B cell (primary cell): ENCODE measurements around the gene TENT4B. TPM values are rescaled to one million over a fixed set of nuclear protein-coding genes. Genes with fewer than 3 reads are reported as not detected.
A peak's percentile ranks its signal among the peaks of the same experiment; 100 is the strongest.

Source experiments
- ATAC-seq: fragments of 200-7000 bp; cut with Tn5 transposase; one replicate; pipeline ENCODE4 v1.10.0; 2021; ENCODE audit warnings: low read depth, mild to moderate bottlenecking, moderate number of reproducible peaks, moderate library complexity
- CTCF ChIA-PET: fragments of 350-600 bp; sonication (Branson Sonifier 250); formaldehyde crosslinking; loops from one replicate; lab custom pipeline; 2021; ENCODE audit warnings: antibody characterized with exemption, inconsistent platforms; lab: Charles Lee
- POLR2A ChIA-PET: fragments of 350-600 bp; sonication (Branson Sonifier 250); formaldehyde crosslinking; loops from one replicate; lab custom pipeline; 2021; ENCODE audit warnings: antibody characterized with exemption; lab: Charles Lee
- DNase-seq: peaks from one replicate; pipeline ENCODE4 v3.0.0; 2013
- H2AFZ ChIP-seq: 2 replicates; pipeline ENCODE4 v1.6.1; 2012; ENCODE audit warnings: mild to moderate bottlenecking, low read depth, low read length; ENCODE audit not compliant: insufficient read depth, poor library complexity, severe bottlenecking
- H3K27ac ChIP-seq, 2 donors: 1 replicate in 1 of 2; 2 replicates in 1 of 2; pipeline ENCODE4 v1.5.1; 2012 to 2013; ENCODE audit warnings: low read length in 2 of 2, mild to moderate bottlenecking in 2 of 2, moderate library complexity in 1 of 2
- H3K27me3 ChIP-seq, 4 experiments: fragments of 200-600 bp in 1 of 4; sonication (generic) in 1 of 4; replicated peaks in 1 of 4; 1 replicate in 2 of 4; 2 replicates in 2 of 4; pipeline versions ENCODE4 v1.6.1 to v1.7.0; 2013 to 2016; ENCODE audit warnings: low read length in 3 of 4, mild to moderate bottlenecking in 2 of 4, mixed read lengths in 1 of 4, moderate library complexity in 1 of 4; ENCODE audit not compliant: insufficient read depth in 4 of 4, control insufficient read depth in 3 of 4; ENCODE audit errors: control extremely low read depth in 1 of 4
- H3K36me3 ChIP-seq, 2 experiments: replicated peaks in 1 of 2; 1 replicate in 1 of 2; 2 replicates in 1 of 2; pipeline versions ENCODE4 v1.6.1 to v1.7.1; 2013; ENCODE audit warnings: low read length in 1 of 2; ENCODE audit not compliant: insufficient read depth in 2 of 2, control insufficient read depth in 1 of 2; ENCODE audit errors: control extremely low read depth in 1 of 2, extremely low read depth in 1 of 2
- H3K4me1 ChIP-seq, 2 donors: fragments of 200-600 bp in 1 of 2; sonication (generic) in 1 of 2; 1 replicate in 1 of 2; 2 replicates in 1 of 2; pipeline versions ENCODE4 v1.5.1 to v1.6.1; 2013 to 2017; ENCODE audit warnings: low read length in 2 of 2; ENCODE audit not compliant: control insufficient read depth in 2 of 2, insufficient read depth in 2 of 2
- H3K4me2 ChIP-seq: replicated peaks from 2 replicates; pipeline ENCODE3; 2012; ENCODE audit warnings: mild to moderate bottlenecking, low read depth, low read length; ENCODE audit not compliant: poor library complexity, severe bottlenecking
- H3K4me3 ChIP-seq, 5 experiments: fragments of 200-600 bp in 1 of 5; sonication (generic) in 1 of 5; 1 replicate in 3 of 5; 2 replicates in 2 of 5; pipeline versions ENCODE4 v1.5.1 to v1.7.0; 2011 to 2016; ENCODE audit warnings: low read length in 4 of 5, mild to moderate bottlenecking in 4 of 5, low read depth in 2 of 5, control low read depth in 1 of 5, moderate library complexity in 1 of 5; ENCODE audit not compliant: insufficient read depth in 1 of 5; ENCODE audit errors: control extremely low read depth in 1 of 5, extremely low read depth in 1 of 5
- H3K79me2 ChIP-seq: fragments of 200-600 bp; sonication (generic); one replicate; pipeline ENCODE4 v1.6.0; 2016; ENCODE audit warnings: low read length; ENCODE audit not compliant: control insufficient read depth, insufficient read depth
- H3K9ac ChIP-seq: fragments of 200-600 bp; sonication (generic); 2 replicates; pipeline ENCODE4 v1.6.1; 2017; ENCODE audit warnings: mild to moderate bottlenecking, low read length, moderate library complexity
- H3K9me3 ChIP-seq, 3 donors: one replicate each; pipeline versions ENCODE4 v1.6.1 to v1.7.1; 2013; ENCODE audit warnings: low read length in 2 of 3; ENCODE audit not compliant: control insufficient read depth in 2 of 3, insufficient read depth in 1 of 3; ENCODE audit errors: control extremely low read depth in 1 of 3
- H4K20me1 ChIP-seq: 2 replicates; pipeline ENCODE4 v1.6.0; 2012; ENCODE audit warnings: mild to moderate bottlenecking, low read length; ENCODE audit not compliant: insufficient read depth, control insufficient read depth, poor library complexity, severe bottlenecking
- H3K27ac Mint-ChIP-seq: one replicate; pipeline ENCODE4 v1.8.0; 2021; ENCODE audit warnings: mixed read lengths
- H3K27me3 Mint-ChIP-seq: one replicate; pipeline ENCODE4 v1.8.0; 2021; ENCODE audit warnings: mixed read lengths
- H3K4me1 Mint-ChIP-seq: one replicate; pipeline ENCODE4 v1.8.0; 2021; ENCODE audit warnings: mixed read lengths
- H3K4me3 Mint-ChIP-seq: one replicate; pipeline ENCODE4 v1.8.0; 2021; ENCODE audit warnings: mixed read lengths
- H3K9me3 Mint-ChIP-seq: one replicate; pipeline ENCODE4 v1.8.0; 2022; ENCODE audit warnings: mixed read lengths; ENCODE audit not compliant: insufficient read depth
- CTCF ChIP-seq: fragments of 200-600 bp; IDR thresholded peaks from one replicate; pipeline ENCODE4 v1.8.0; 2022; ENCODE audit warnings: antibody characterized with exemption, mild to moderate bottlenecking
- EZH2 ChIP-seq: IDR thresholded peaks from 2 replicates; pipeline ENCODE4 v1.6.1; 2012; ENCODE audit warnings: borderline replicate concordance, low read depth, mild to moderate bottlenecking, moderate library complexity, low read length; ENCODE audit not compliant: insufficient read depth, poor library complexity, severe bottlenecking
- WGBS: methylation state at CpG from one replicate; pipeline ENCODE4 v1.1.5; 2013; ENCODE audit warnings: missing lambda C conversion rate; ENCODE audit not compliant: insufficient coverage; 5-methylcytosine and 5-hydroxymethylcytosine counted together
- intact Hi-C: fragments of 100-400 bp; cut with micrococcal nuclease; formaldehyde crosslinking; loops from one replicate; pipeline ENCODE4 v1.10.0; 2022
- polyA plus RNA-seq: library from polyadenylated mRNA; depleted of rRNA; stranded (reverse); fragments of >200 nt; gene quantifications from 2 replicates; pipeline ENCODE4 v1.2.3, GENCODE V29; 2012
- total RNA-seq, 2 donors: library from RNA; stranded (reverse); fragments of 120-200 nt in 1 of 2; gene quantifications; 1 replicate in 1 of 2; 2 replicates in 1 of 2; pipeline versions ENCODE4 v1.2.3 to v1.2.4, GENCODE V29; 2013 to 2022

Gene TENT4B
- total and polyA plus RNA-seq, 2 donors (not counting 1 experiment from before 2014, with no cell fraction given), result 6.1 to 17.1 TPM

DNA sequence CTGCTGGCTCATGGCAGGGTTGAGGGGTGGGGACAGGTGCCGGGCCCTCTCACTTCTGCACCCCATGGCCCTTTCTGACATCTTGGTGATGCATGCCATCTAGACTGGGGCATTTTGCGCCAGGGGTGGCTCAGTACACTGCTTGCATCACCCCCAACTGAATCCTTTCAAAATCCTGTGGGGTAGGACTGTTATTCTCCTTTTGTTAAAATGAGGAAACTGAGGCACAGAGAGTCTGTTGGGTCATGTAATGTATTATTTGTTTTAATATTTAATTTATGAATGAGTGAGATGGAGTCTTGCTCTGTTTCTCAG lies 123.2 kb downstream of the TENT4B start:
- H3K27ac ChIP-seq, result peak overlapping the region; percentile 93 to 97
- Mint-ChIP-seq H3K4me3 (peak overlapping the region; percentile 98), H3K9me3 (peaks cover 4% of the 10 kb centered on the region), H3K4me1 (peaks cover 86% of the 10 kb centered on the region), H3K27ac (peak overlapping the region; percentile 100), H3K27me3 (no peaks in the 10 kb centered on the region)
- H3K4me1 ChIP-seq, result peaks cover 88 to 91% of the 10 kb centered on the region in 2 donors
- DNase-seq (no peak), ATAC-seq (no peak)
- H3K9me3 ChIP-seq, result no peaks in the 10 kb centered on the region
- H3K79me2 ChIP-seq, result peaks cover 84% of the 10 kb centered on the region
- no peak for TF ChIP-seq EZH2
- TF ChIP-seq CTCF, result no peak
- peaks cover 8% of the 10 kb centered on the region for H4K20me1 ChIP-seq
- no CpG with 5 or more reads among the region's 2 CpGs for WGBS
- intact Hi-C loops, result loop anchor here (2.0 kb wide), 1 partner anchor 59 kb away; no protein-coding TSS in a partner anchor
- ChIA-PET CTCF (interaction anchor here (4.1 to 8.8 kb wide), 3 partner anchors 12 to 50 kb away, joined by 20 to 63 read pairs (median 34); partner anchors contain the start of gene ADCY7), POLR2A (interaction anchor here (3.2 kb wide), 1 partner anchor 10 kb away, joined by 17 read pairs; the partner anchor contains the start of gene ADCY7)
- peak overlapping the region; percentile 13 for H3K9ac ChIP-seq
- peak overlapping the region in 1 of 5 experiments; percentile 81 for H3K4me3 ChIP-seq
- no peaks in the 10 kb centered on the region for H3K27me3 ChIP-seq
- H2AFZ ChIP-seq, result no peak overlapping the region
- peak overlapping the region; percentile 90 for H3K4me2 ChIP-seq
- no peaks in the 10 kb centered on the region for H3K36me3 ChIP-seq

DNA sequence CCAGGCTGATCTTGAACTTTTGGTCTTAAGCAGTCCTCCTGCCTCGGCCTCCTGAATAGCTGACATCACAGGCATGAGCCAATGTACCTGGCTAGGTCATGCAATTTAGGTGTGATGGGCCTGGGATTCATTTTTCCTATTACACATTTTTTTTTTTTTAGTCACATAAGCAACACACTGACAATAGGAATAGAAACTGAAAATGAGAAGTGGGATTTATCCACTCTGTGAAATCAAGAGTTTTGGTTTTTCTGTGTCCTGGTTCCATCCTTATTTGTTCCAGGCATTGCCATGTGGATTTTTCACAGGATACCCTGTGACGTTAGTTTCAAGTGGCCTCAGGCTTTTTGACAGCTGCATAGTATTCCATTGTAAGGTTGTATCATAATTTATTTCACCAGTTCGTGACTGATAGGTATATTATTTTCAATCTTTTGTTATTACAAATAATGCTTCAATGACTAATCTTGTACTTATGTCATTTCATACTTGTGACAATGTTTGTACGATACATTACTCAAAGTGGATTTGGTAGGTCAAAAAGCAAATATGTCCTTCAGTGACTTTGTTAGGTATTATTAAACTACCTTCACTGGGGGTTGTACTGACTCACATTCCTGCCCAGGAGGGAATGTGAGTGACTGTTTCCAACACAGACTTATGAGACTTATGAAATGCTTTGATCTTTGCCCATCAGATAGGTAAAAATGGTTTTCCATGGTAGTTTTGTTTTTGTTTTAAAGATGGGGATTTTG lies 123.9 kb downstream of the TENT4B start:
- ChIA-PET POLR2A (interaction anchor here (3.2 kb wide), 1 partner anchor 11 kb away, joined by 17 read pairs; the partner anchor contains the start of gene ADCY7), CTCF (interaction anchor here (1.1 to 8.8 kb wide), 3 partner anchors 13 to 50 kb away, joined by 8 to 63 read pairs (median 34); partner anchors contain the start of gene ADCY7)
- H3K36me3 ChIP-seq, result no peaks in the 10 kb centered on the region
- peak overlapping the region; percentile 93 to 97 for H3K27ac ChIP-seq
- H3K27me3 ChIP-seq, result no peaks in the 10 kb centered on the region
- no peaks in the 10 kb centered on the region for H3K9me3 ChIP-seq
- Mint-ChIP-seq H3K27me3 (no peaks in the 10 kb centered on the region), H3K4me3 (peak overlapping the region; percentile 98), H3K27ac (peak overlapping the region; percentile 100), H3K9me3 (peaks cover 4% of the 10 kb centered on the region), H3K4me1 (peaks cover 90% of the 10 kb centered on the region)
- H3K79me2 ChIP-seq, result peaks cover 91% of the 10 kb centered on the region
- H3K4me3 ChIP-seq, result no peak overlapping the region
- no peak overlapping the region for H2AFZ ChIP-seq
- peak overlapping the region; percentile 13 for H3K9ac ChIP-seq
- H4K20me1 ChIP-seq, result peaks cover 8% of the 10 kb centered on the region
- intact Hi-C loops, result loop anchor here (2.0 kb wide), 1 partner anchor 58 kb away; no protein-coding TSS in a partner anchor
- 100% methylated on average over 1 of the region's 4 CpGs for WGBS
- ATAC-seq (no peak), DNase-seq (peak; percentile 60)
- H3K4me2 ChIP-seq, result peak overlapping the region; percentile 90
- TF ChIP-seq CTCF (no peak), EZH2 (no peak)
- peaks cover 92 to 98% of the 10 kb centered on the region in 2 donors for H3K4me1 ChIP-seq
